ENCODE measurements around the gene AFG1L.
"Not testable (repeated sequence)": the region's sequence is repeated elsewhere in the genome, so short reads cannot be mapped to it uniquely, and the experiment has no call there.

The AFG1L gene

DNA sequence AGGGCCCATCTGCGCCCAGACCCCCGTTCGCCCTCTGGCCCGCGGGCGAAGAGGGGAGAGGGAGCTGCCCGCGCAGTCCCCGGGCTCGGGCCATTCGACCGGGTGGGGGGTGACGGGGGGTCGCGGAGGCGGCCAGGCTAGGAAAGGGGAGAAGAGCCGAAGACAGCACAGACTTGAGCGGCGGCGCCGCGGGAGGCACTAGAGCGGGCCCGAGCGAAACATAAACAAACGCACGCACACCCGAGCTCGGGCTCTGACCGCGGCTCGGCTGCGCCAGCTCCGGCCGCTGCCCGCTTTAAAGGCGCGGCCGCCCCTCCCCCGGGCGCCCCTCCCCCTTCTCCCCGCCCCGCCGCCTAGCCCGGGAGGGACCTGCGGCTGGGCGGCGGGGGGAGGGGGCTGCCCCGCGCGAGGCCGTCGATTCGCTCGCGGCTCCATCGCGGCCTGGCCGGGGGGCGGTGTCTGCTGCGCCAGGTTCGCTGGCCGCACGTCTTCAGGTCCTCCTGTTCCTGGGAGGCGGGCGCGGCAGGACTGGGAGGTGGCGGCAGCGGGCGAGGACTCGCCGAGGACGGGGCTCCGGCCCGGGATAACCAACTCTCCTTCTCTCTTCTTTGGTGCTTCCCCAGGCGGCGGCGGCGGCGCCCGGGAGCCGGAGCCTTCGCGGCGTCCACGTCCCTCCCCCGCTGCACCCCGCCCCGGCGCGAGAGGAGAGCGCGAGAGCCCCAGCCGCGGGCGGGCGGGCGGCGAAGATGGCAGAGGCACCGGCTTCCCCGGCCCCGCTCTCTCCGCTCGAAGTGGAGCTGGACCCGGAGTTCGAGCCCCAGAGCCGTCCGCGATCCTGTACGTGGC, 265.8 kb downstream of the AFG1L start, which contains the start of gene FOXO3:
FOXO3 (plus strand) TSS at position 455 of the 846 bp plus-strand sequence; CDS start at position 747, 292 bp downstream.
- DNase-seq: peak; percentile 62

DNA sequence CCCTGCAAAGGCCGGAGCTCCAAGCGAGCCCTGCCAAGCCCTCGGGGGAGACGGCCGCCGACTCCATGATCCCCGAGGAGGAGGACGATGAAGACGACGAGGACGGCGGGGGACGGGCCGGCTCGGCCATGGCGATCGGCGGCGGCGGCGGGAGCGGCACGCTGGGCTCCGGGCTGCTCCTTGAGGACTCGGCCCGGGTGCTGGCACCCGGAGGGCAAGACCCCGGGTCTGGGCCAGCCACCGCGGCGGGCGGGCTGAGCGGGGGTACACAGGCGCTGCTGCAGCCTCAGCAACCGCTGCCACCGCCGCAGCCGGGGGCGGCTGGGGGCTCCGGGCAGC, 266.4 kb downstream of the AFG1L start:
- not testable (repeated sequence) for DNase-seq

DNA sequence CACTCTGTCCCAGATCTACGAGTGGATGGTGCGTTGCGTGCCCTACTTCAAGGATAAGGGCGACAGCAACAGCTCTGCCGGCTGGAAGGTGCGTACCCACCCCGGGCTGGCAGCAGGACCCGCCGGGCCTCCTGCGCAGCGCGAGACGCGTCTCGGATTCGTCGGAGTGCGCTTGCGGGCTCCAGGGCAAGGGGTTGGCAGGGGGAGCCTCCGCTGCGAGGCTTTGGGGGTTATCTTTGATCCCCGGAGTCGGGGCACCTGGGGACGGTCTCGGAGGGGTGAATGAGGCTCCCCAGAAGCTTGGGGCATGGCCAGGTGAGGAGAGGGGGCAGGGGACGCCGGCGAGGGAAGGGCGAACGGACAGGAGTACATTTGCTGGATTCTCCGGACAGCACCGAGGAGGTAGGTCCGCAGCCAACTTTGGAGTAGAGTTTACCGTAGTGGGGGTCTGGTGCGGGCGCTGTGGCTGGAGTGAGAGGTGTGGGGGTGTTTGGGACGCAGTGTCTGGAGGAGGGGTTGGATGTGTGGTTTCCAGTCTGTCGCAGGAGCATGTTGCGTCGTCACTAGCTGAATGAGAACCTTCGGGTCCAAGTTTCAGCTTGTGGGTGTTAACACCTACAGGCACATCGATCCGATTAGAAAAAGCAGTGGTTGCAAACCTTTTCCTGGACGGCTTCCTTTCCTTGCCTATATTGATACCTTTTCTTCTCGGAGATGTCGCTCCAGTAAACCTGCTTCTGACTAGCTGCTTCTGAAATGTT, 267.1 kb downstream of the AFG1L start:
- no peak for DNase-seq

DNA sequence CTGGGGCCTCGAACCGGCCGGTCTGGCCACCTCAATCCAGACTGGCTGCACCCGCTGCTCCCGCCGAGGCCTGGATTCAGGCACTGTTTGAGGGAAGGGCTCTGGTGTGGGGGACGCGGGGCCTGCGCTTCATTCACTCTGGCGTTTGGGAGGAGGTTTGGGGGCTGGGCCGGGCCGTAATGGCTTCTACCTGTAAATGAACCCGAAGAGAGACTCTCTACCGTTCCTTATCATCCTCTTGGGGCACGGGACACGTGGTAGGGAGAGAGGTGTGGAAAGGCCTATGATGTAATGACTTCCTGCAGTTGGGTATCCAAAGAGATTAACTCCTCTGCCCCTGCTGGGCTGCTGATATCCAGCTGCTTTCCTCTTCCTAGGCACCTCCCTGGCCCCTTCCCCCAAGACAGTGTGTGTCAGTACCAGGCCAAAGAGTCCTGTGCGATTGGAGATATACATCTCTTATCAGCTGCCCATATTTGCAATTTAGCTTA, 267.7 kb downstream of the AFG1L start:
- DNase-seq: no peak

DNA sequence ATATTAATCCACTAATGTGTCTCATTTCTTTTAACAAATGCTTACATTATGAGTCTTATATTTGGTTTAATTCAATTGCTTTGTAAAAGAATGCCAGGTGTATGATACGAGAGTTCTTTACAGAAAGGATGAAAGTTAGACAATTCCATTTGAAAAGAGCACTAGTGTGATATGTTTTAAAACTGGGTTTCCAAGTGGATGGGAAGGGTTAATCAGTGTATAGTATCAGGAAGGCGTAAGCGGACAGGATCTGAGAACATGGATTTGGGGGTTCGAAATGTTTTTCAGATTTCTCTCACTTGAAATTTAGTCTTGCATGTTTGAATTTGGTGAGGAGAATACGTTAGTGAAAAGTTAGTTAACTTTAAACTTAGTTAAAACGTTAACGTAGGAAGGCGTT, 268.4 kb downstream of the AFG1L start:
- no peak for DNase-seq

DNA sequence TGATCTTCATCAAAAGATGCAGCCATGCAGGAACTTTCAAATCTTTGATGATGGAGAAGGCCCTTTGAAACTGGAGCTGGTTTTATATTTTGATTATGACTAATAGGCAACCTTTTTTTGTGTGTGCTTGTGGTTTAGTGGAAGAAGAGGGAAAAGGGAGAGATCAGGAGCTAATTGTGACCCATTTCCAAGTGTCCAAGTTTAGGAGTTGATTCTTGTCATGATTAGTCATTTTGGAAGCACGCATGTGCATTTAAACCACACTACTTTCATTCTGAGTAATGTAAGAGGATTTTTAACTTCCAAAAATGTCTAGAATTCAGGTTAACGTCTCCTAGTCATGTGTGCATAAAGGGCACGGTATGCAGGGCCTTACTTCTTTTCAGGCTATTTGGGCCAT, 269.3 kb downstream of the AFG1L start:
- DNase-seq: peak; percentile 15

DNA sequence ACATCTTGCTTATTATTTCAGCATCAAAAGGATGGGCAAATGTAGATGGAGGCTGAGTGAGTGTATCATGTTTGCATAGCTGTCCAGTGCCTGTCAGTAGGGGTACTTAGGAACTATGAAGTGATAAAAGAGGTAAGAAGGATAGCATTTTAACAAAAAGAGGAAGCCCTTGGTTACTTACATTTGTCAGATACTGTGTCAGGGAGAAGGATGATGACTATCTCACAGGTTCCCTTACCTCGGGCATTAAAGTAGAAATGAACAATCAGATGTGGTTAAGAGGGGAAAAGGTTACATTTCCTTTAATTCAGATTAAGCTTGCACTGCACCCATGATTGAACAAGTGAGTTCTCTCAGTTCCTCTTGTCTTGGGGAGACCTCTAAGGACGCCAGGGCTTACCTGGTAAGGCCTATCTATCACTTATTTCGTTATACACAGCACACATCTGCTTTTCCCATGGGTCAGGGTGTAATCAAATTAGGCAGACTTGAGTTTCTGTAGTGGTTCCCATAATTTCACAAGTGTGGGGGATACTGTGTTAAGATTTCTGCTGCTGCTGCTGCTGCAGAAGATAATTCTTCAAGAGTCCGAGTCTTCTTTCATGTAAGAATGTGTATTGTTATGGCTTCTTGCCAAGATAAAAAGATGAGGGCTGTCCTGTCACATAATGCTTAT, 270.4 kb downstream of the AFG1L start:
- DNase-seq: peak; percentile 19

DNA sequence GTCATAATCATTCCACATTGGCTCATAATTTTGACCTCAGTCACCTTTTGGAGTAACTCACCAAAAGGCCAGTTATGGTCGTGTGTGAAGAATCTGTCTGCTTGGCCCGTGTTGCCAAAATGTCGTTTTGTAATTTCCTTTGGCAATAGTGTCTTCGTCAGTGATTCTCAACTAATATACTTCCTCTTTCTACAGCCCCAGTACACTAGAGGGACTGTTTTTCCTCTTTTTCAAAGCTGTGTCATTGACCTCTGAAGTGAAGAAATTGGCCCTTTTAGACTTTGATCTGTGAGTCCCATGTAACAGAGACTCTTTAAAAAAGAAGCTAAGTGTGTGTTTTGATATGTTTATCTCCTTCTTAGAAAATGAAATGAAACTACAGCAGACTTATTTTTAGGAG, 271.0 kb downstream of the AFG1L start:
- DNase-seq: no peak

DNA sequence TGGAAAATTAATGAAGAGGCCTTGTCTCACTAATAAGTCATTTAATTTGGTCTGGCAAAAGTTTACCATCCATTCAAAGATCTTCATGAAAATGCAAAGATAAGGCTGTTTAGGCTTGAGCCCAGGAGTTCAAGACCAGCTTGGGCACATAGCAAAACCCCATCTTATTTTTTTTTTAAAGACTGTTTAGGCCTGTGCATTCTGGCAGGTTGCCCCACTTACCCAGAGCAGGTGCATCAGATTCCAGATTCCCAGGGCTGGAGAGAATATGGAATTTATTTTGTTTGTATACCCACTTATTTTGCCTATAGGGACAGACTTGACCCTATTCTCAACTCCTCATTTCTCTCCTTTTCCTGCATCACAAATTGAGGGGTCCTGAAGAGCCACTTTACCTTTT, 271.6 kb downstream of the AFG1L start:
- no peak for DNase-seq

DNA sequence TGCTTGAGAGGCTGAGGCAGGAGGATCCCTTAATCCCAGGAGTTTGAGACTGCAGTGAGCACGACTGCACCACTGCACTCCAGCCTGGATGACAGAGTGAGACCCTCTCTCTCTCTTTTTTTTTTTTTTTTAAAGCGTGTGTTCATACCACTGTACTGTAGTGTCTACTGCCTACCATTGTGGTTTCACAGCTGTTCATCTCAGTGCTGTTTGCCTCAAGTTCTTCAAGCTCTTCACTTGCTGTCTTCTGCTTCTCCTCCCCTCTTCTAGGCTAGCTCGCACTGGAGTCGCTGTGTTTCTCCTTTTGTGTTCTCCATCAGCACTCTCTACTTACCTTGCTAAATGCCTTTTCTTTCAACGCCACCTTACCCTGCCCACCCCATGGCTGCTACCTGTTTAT, 273.2 kb downstream of the AFG1L start:
- no peak for DNase-seq

DNA sequence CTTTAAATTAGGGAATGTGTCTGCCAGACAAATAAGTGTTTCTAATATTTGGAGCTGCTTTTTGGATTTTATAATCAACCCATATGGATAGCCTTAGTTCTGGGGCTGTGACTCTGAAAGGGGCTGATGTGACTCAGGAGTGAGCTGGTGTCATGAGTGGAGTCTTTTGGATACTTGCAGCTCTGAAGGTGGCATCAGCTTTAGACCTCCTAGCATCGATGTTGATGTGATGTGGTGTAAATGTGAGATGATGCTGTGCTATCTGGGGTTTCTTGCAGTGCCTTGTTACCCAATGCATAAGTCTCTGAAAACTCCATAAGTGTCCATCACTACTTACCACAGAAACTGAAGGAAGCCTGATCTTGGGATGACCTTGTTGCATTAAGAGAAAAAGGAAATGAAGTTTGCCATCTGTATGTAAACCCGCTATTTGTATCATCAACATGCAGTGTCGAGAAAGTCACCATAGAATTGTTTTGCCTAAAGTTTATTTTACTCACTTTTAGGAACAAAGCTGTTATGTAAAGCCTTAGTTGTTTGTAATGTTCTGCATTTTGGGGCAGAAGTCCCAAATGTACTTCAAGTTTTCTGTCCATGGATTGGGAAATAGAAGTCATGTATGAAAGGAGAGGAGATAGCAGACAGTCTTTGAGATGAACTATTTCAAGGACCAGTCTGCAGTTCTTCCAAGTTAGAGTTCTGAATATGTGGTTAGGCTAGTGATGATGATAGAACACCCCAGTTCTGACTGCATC, 273.9 kb downstream of the AFG1L start:
- no peak for DNase-seq

DNA sequence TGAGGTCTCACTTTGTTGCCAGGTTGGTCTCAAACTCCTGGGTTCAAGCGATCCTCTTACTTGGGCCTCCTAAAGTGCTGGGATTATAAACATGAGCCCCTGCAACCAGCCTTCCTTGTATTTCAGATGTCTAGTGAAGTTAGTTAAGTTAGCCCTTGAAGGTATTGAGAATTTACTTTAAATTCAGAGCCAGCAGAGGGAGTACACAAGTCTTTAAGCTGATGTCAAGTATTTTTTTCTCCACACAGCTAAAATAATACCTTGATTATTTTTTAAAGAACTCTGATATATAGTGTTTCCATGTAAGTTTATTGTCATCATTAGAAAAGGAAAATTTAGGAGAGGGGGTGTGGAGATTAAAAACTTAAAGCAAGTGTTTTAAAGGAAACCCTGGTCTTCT, 275.7 kb downstream of the AFG1L start:
- no peak for DNase-seq

DNA sequence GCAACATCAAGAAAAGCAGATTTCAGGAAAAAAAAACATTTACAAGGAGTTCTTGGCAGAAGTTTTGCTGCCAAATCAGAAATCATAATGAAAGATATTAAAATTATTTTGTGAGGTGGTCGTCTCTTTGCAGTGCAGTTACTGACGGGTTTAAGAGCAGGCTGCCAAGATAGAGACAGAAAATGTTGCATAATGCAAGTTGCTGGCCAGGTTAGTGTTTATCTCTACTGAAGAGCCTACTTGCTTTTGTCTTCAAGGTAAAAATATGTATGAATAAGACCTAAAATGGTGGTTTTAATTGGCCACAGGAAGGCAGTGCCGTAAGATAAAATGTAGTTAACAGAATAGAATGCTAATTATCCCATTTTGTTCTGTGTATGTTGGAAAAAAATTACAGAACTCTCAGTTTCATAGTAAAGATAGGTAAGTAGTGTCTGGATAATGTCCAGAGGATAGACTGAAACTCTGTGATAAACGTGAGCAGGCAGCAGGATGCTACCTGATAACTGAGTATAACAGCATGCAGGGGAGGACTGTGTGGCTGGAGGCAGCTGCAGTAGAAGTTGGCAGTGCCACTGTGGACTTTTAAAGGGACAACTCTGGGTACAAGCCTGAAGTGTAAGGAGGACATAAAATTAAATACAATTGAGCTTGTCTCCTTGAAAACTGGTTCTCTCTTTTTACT, 279.7 kb downstream of the AFG1L start:
- DNase-seq: no peak

Measured in stimulated activated CD4-positive, alpha-beta T cell treated with anti-CD3 and anti-CD28 coated beads, Interleukin-4, amount 100 ng/mL, for 24 hours (primary cell).